ENCODE results near the gene SNX5.

Gene SNX5

DNA sequence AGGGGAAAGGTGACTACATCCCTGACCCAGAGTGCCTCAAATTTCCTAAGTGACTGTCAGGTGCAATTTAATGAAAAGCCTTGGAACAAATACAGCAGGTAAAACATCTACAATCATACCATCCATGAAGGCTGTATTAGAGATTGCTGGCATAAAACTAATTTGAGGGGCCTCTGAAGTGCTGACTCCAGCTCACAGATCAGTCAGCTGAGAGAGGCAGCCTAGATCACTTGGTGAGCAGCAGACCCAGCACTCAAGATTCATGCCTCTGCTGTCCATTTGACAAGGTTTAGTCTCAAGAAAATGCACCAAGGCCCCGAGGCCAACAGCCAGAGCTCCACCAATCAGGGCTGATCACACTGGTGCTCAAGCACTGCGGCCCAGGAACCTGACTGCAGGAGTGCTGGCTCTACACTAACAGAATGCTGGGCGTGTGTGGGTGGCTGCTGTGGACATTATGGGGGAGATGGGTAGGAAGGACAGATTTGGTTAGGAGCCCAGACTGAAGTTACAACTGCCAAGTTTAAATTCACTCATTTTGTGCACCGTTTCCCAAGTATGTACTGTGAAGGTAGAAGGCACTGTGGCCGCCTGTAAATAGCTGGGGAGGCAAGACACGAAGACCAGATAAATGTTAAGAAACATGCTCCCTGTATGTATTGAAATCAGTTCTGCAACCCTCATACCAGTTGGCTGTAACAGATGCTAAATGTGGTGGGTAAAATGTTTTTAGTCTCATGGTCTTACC lies 28.2 kb downstream of the SNX5 start:
- DNase-seq (ENCODE audit: low read depth in 2 of 2): no peak

DNA sequence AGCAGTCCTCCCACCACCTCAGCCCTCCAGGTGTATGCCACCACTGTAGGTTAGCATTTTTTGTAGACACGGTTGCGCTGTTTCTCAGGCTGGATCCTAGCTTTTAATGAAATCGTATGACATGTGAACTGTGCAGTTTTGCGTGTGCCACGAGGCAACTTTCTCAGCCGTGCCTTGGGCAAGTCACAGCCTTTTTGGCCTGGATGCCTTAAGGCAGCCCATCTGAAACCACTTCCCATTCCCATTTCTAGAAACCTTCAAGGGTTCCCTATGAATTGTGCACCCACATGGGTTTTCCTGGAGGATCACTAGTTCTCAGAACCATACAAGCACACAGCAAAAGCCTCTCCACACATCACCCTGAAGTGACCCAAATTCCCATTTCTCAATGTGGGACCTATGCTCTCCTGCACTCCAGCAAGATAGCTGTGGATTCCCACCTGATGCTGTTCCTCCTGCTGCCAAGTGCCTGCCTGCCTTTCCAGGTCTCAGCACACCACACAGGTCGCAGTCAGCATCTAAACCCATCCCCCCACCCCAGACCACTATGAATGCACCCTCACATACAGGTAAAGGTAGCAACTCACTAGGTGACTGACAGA lies 28.9 kb downstream of the SNX5 start:
- no peak for DNase-seq (ENCODE audit: low read depth in 2 of 2)

DNA sequence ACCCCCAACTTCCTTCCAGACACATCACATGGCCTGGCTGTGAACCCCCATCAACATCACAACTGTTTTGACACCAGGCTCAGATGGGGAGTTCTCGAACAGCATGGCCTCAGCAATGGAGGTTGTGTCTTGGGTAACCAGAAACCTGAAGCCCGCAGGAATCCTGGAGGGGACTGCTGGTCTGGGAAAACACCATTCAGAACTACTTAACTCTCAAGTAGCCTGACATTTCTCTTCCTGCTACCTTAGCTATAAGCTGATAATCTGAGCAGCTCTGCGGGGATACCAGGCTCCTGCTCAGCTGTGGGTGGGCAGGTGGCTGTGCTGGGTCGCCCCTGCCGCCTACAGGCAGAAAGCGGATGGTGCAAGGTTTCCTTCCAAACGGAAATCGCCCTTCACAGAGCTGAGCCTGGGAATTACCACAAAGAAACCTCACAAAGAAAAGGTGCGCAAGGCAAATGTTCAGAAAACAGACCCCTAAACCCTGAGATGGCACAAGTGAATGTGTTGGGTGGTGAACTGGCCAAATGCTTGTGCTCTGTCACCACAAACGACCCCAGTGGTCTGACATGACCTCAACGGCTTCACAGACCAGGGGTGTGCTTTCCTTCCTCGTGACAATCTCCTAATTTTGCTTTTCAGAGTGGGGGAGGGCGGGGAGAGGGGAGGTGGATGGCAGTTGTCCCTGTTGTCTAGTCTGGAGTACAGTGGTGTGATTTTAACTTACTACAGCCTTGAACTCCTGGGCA lies 29.5 kb downstream of the SNX5 start:
- DNase-seq (ENCODE audit: low read depth in 2 of 2): peak; percentile 15 to 24

DNA sequence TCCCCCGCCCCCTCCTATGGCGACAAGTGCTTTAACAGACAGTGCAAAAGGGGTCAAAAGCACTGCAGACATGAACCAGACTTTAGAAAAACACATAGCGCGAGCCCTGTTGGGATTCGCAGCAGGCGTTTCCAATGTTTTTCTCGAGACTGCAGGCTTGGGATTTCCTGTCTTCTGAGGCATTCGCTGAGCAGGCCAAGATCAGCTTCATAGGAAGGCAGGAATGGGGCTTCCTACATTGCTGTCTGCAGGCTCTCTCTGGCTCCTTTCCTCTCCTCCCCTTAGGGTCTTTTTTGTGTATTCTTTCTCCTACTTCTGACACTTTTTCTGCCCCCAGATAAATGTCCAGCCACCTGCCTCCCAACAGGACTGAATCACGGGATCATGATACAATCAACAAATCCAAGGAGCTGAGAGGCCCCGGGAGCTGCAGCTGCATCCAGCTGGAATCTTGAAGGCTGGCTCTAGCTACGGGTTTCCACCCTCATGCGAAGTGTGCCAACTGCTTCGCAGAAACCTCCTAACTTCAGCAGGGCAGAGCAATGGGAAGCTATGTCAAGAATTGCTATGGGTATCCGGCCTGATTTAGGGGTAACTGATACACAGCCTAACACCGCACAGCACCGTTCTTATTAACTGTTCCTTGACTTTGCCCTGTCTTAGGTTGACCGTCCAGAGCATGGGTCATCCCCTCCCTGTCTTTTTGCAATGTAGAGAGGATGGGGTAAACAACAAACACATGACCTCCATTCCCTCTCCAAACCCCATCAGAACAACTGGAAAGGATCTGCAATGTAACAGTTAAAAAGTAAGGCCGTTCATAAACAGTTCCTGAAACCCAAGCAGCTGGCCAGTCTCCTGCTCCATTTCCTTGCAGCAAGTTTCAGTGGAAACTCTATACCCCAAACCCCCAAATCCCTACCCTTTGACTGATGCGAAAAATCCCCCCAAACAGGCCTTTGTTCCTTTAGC lies 31.5 kb downstream of the SNX5 start:
- DNase-seq (ENCODE audit: low read depth in 2 of 2): no peak

DNA sequence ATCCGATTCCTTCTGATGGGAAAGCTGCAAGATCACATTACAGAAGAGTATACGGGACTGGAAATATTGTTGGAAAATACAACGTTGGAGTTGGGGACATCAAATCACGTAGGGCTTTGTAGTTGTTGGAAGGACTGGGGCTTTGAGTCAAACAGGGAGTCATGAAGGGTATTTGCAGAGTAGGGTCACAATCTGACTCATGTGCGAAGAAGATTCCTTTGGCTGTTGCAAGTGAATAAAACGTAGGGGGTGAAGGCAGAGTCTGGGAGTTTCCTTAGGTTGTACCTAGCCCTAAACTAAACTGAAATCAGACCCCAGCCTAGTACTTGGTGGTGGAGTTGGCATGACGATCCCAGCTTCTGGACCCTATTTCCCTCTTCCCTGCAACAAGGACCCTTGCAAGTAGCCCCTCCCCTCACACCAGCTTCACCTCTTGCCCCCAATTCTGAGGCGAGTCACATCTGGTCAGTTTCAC lies 32.3 kb downstream of the SNX5 start:
- no peak for DNase-seq (ENCODE audit: low read depth in 2 of 2)

DNA sequence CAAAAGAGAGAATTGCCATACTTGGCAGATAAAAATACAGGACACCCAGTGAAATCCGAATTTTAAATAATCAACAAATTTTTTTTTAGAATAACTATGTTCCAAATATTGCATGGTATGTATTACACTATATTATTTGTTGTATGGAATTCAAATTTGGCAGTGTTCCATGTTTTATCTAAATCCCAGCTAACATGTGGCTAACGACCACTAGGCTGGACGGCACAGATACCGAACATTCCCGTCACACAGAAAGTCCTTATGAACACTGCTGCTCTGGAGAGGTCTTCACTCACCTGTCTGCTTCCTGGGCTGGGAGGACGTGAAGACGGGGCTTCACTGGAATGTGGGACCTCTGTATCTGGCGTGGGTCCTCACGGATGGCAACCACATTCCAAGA lies 32.8 kb downstream of the SNX5 start:
- no peak for DNase-seq (ENCODE audit: low read depth in 2 of 2)

DNA sequence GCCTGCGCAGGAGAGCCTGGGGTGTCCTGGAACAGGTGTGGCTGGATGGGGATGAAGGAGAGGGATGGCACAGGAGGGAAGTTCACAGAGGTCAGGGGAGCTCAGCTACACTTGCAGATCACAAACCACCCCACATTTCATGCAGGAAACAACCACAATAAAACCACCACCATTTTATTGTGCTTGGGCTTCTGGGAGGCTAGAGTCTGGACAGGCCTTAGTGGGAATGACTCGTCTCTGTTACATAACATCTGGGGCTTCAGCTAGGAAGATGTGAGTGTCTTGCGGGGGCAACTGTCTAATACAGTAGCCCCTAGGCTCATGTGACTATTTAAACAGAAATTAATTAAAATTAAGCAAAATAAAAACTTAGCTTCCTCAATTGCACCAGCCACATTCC lies 33.4 kb downstream of the SNX5 start:
- DNase-seq (ENCODE audit: low read depth in 2 of 2): no peak

DNA sequence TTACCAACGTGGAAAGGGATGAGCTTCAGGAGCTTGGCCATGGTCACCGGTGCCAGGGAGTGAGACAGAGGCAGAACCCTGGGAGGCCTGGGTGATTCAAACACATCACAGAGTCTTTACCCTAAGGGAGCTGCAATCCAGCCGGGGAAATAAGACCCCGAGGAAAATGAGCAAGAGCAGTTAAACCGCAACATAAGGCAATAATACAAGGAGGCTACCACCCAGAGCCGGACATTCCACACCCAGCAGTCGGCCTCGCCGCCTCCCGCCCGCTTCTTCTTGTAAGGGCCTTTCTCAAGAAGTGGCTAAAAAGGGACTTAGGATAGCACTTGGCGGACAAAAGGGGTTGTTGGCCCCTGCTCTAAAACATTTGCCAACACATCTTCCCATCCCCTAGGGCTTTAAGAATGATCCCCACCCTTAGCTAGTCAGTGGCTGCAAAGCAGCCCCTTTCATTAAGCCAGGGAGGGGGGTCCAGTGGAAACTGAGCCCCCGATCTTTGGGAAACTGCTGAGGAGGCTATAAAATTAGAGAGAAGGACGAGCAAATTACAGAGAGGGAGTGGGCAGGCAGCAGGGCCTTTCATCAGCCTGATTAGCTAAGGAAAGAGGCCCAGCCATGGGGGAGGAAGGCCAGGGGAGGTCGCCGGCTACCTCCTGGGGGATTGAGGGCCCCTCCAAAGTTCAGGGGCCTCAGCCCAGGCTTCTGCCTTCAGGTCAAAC lies 34.3 kb downstream of the SNX5 start:
- no peak for DNase-seq (ENCODE audit: low read depth in 2 of 2)

DNA sequence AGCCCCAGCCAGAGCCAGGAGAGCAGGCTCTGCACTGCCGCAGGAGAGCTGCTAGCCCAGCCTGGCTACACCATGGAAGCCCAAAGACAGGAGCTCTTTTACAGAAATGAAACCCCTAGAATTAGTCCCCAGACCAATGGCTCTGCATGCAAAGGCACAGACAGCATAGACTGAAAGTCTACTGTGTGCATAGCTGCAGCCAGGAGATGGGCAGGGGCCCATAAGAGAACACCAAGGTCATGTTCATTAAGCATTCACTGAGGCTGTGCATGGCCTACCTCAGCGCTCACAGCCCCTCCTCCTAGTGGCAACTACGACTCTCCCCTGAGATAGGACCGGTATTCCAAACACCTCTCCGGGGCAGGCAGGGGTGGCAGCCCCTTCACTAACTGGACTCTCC lies 34.9 kb downstream of the SNX5 start:
- no peak for DNase-seq (ENCODE audit: low read depth in 2 of 2)

DNA sequence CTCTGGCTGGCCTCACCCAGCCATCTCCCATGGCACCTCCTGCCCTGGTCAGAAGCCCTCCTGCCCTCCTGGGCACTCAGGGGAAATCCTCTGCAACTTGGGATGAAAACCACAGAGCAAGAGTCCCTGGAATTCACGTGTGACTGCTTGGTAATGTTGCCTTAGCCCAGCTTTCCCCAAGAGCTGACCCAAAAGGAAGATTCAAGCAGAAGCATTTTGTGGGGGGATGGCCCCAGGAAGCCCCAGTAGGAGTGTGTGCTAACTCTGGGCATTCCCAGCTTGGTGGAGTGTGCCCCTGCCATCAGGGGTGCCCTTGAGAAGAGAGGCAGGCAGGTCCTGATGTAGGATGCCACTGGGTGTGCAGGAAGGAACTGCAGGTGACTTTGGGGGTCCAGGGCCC lies 35.5 kb downstream of the SNX5 start:
- DNase-seq (ENCODE audit: low read depth in 2 of 2): no peak

DNA sequence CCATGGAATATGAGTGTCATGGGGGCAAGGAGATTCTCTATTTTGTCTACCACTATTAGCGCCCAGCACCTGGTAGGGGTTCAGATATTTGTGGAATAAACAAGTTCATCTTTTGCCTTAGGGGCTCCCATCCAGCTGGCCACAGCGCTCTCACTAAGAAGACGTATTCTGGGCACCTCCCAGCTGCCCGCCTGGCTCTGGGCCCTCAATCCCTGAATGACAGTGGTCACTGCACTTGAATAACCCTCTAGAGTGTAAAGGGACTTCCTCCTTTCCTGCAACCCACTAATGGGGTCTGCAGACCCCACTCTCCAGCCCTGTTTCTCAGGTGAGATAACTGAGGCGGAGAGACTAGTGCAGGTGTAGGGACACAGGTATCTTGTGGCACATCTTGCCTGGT lies 36.2 kb downstream of the SNX5 start:
- no peak for DNase-seq (ENCODE audit: low read depth in 2 of 2)

DNA sequence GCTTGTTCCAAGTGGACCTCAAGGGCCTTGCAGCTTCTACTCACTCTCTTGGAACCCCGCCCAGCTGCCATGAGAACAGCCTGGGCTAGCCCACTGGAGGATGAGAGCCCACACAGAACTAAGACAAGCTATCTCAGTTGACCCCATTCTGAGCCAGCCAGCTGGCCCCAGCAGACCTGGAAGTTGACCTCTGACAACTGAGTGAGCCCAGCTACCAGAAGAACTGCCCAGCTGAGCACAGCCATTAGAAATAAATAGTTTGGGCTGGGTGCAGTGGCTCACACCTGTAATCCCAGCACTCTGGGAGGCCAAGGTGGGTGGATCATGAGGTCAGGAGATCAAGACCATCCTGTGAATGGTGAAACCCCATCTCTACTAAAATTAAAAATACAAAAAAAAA lies 37.1 kb downstream of the SNX5 start:
- no peak for DNase-seq (ENCODE audit: low read depth in 2 of 2)

DNA sequence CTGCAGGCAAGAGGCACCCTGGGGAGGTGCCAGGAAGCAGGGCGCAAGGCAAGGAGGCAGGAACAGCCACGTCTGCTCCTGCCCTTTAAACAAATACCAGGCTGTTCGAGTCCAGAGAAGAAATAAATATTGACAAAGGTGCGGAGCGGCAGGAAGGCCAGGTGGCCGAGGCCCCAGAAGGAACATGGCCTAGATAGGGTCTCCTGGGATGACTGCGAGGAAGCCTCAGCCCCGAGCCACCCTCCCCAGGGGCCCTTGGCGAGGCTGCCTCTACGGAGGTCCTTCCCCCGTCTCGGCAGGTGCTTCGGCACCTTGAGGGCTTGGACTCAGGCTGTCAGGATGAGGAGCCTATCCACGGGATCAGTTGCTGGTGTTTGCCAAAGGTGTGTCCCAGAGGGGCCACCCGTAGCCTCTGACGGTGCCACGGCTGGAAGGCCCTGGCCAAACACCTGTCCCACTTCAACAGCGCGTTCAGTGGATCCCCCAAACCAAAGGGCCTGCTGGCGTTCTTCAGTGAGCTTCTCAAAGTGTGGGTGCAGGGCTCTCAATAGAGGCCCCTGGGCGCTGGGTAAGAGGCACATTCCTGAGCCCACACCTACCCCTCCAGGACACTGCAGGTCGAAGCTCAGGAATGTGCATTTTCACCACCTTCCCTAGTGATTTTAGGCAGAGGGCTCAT lies 39.8 kb downstream of the SNX5 start:
- no peak for DNase-seq (ENCODE audit: low read depth in 2 of 2)

DNA sequence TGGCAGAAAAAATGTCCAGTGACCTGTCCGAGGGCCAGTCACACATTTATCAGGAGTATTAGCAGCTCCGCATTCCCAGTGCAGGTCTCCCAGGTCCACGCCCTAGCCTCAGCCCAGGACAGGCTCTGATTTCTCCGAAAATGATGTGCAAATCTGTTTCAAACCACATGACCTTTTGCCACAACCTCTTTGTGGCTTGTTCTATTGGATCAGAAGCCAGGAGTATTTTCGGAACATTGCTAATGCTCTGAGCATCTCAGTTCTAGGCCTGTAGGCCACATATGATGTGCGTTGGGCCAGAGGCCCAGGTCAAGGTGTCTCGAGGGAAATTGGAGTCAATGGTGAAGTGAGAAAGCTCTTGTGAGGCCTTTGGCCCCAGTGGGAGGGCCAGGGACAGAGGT lies 40.4 kb downstream of the SNX5 start:
- no peak for DNase-seq (ENCODE audit: low read depth in 2 of 2)

DNA sequence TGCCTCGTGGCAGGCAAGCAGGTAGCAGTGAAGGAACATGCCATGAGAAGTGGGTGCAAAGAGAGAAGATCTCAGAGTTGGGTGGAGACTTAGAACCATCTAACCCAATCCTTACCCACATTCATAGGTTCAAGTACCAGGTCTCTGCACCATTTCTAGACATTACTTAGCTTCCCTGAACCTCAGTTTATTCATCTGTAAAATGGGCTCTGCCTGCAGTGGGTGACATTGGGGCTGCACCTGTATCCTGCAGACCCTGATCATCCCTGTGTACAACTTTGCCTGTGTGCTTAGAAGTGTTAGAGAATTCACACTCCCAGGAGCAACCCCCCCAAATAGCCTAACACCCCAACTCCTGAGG lies 42.7 kb downstream of the SNX5 start:
- no peak for DNase-seq (ENCODE audit: low read depth in 2 of 2)

DNA sequence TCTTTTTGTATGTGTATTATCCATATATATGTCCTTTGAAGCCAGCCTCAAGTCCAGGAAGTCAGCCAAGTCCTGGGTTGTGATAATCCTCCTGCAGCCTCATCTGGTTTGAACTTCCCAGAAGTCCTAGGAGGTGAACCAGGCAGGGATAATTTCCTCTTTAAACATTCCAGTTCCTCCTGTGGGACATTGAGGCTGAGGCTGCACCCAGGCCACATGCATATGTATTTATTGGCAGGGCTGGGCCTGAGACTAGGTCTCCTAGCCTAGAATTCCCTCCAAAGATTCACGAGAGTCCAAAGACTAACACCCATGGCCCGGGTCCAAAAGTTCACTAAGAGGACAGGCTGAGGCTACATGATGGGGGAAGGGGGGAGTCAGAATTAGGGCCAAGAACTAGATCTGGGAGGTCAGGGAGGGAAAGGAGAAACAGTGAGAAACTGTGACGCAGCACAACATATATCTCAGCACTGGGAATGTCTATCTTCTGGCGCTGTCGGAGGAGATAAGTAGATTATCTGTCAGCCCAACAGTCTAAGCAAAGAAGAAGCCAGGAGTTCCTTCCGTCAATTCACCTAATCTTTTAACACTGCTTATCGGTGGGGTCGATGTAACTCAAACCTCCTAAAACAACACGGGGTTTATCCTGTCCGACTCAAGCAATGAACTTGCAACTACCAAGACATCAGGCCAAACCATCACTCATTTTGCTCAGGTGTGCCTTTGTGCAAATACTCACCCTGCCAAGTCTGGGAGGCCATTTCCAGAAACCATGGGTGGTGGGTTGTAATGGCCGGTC lies 43.3 kb downstream of the SNX5 start:
- DNase-seq (ENCODE audit: low read depth in 2 of 2): no peak

DNA sequence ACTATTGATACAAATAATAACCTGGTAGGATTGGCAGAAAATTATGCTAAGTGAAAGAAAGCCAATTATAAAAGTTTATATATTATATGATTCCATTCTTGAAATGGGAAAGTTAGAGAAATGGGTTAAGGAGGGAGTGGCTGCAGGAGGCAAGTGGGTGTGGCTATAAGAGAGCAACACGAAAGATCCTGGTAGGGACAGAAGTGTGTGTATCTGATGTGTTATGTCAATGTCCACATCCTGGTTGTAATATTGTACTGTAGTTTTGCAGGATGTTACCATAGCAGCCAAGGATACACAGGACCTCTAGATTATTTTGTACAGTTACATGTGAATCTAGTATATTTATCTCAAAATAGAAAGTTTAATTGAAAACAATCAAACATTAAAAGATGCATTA lies 46.8 kb downstream of the SNX5 start:
- DNase-seq (ENCODE audit: low read depth in 2 of 2): no peak

DNA sequence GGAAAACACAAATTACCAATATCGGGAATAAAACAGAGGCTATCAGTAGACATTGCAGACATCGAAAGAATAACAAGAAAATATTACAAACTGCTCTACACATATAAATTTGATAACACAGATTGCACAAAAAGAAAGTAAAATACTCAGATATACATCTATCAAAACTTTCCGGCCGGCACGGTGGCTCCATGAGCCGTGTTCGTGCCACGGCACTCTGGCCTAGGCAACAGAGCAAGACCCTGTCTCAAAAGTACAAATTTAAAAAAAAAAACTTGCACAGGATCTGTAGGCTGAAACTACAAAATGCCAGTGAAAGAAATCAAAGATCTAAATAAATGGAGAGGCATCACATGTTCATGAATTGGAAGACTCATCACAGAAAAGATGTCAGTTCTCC lies 49.4 kb downstream of the SNX5 start:
- no peak for DNase-seq (ENCODE audit: low read depth in 2 of 2)

DNA sequence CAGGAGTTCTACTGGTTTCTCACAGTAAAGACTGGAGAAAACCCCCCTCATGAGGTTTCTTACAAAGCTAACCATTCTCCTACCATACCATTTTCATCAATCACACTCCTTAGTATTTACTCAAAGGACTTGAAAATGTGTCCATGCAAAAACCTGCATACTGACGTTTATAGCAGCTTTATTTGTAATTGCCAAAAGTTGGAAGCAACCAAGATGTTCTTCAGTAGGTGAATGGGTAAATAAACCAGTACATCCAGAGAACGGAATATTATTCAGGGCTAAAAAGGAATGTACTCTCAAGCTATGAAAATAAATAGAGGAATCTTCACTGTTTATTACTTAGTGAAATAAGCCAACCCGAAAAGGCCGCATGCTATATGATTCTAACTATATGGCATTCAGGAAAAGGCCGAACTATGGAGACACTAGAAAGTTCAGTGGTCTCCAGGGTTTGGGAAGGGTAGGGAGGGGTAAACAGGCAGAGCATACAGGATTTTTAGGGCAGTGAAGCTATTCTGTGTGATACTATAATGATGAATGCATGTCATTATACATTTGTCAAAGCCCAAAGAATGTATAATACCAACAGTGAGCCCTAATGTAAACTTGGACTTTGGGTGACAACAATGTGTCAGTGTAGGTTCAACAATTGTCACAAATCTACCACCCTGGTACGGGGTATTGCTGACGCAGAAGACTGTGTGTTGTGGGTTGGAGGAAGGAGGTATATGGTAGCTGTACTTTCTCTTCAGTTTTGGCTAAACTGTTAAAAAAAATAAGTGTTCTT lies 50.6 kb downstream of the SNX5 start:
- DNase-seq (ENCODE audit: low read depth in 2 of 2): no peak

Measured in stimulated activated CD8-positive, alpha-beta memory T cell treated with anti-CD3 and anti-CD28 coated beads, Interleukin-2, amount 100 ng/mL, for 1 hour (primary cell).